Left renal pelvis (tissue), 4 donors: ENCODE data around the gene TGM5. TPM values are rescaled to one million over a fixed set of nuclear protein-coding genes. Genes with fewer than 3 reads are reported as not detected.
"Not testable (repeated sequence)": the region's sequence is repeated elsewhere in the genome, so short reads cannot be mapped to it uniquely, and the experiment has no call there.

Source experiments
- DNase-seq, 4 donors: peaks; one replicate each; pipeline ENCODE4 v3.0.0-alpha.2; 2013; ENCODE audit warnings: low read depth in 4 of 4, low spot score in 3 of 4
- polyA plus RNA-seq, 4 donors: library from polyadenylated mRNA; unstranded; fragments of 120-200 nt; gene quantifications; one replicate each; pipeline ENCODE4 v1.2.1, GENCODE V29; 2013; ENCODE audit not compliant: insufficient read length in 4 of 4

TGM5 gene
- polyA plus RNA-seq = not detected

- no peak for DNase-seq
These were observed at the start of gene TGM5 for GRCh38 chr15:43266834-43267233. TGM5 (minus strand) TSS chr15:43266928; CDS start chr15:43266849, 79 bp downstream.

DNA sequence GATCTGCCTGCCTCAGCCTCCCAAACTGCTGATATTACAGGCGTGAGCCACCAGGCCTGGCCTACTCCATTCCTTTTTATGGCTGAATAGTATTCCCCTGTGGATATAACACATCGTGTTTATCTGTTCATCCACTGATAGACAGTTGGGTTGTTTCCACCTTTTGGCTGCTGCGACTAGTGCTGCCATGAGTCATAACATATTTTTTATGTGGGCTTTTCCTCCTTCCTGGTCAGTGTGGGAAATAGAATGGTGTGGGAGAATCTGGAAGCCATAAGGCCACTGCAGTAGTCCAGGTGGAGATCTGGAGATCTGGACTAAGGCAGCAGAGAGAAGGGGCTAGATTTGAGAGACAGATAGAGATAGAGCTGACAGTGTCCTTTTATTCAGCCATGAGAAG, 47.4 kb upstream of the TGM5 start:
- no peak for DNase-seq

DNA sequence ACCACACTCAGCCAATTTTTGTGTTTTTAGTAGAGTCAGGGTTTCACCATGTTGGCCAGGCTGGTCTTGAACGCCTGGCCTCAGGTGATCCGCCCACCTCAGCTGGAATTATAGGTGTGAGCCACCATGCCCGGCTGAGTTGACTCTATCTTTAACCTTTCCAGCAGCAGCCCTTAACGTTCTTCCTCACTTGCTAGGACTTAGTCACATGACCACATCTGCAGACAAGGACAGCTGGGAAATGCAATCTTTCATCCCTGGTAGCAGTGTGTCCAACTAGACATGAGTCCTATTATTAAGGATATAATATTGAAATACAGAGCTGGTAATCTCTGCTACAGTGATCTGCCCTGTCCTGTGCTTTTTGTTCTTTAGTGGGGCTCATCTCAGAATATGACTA, 45.6 kb upstream of the TGM5 start:
- no peak for DNase-seq

- no peak for DNase-seq
These were observed 35.6 kb upstream of the TGM5 start, which contains the start of gene TGM7 for GRCh38 chr15:43302205-43302817. TGM7 (minus strand) TSS chr15:43302255.

- DNase-seq = no peak
These were observed 33.2 kb upstream of the TGM5 start for GRCh38 chr15:43299884-43300283.

GRCh38 chr15:43299411-43299810, 32.7 kb upstream of the TGM5 start:
- no peak for DNase-seq

DNA sequence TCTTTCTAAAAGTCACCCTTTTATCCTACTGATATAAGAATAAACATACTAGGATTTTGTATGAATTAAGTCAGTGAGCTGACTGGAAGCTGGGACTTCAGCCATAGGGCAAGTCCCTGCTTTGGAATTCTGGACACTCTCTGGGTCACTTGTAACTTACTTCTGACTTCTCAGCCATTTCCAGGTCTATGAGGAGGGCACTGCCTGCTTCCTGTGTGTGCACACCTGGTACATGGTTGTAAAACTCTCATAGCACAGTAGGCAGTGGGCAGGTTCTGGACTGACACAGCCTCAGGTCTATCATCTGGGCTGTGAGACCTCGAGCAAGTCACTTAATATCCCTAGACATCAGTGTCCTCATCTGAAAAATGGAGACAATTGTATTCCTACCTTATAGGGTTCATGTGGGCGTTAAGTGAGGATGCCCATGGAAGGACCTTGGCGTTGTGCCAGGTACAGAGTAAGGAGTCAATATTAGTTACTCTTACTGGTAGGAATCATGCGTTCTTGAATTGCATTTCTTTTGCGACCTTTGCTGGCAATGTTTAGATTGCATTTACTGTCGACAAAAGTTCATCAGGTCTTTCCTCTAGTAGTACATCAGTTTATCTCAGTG, 27.5 kb upstream of the TGM5 start:
- no peak for DNase-seq

GRCh38 chr15:43293432-43293831, 26.7 kb upstream of the TGM5 start:
- no peak for DNase-seq

DNA sequence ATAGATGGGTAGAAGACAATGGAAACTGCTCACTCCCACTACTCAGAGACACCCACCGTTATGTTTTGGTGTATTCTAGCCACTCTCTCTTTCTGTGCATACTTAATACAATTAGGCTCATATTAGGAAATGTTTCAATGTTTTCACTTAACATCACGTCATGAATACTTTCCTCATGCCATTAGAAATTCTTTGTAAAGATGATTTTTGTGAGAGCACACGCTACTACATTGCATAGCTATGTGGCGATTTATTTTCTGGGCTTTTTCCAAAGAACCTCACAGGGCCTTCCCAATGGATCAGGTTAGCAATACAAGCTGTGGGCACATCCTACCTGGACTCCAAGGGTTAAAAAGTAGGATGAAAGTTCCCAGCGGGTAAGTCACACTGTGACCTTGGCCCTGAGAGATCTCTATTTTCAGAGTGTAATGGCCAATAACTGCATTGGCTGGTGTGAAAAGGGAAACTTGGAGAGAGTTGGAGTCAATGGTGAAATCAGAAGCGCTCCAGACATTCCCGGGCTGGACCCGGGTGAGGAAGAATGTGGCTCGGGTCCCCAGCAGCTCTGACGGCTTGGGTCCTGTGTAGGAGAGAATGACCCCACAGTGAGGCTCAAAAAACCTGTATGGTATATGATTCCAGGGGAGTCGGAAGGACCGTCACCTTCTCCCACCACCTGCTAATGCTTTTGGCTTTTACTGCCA, 25.8 kb upstream of the TGM5 start:
- no peak for DNase-seq

GRCh38 chr15:43289656-43290055, 22.9 kb upstream of the TGM5 start:
- DNase-seq = not testable (repeated sequence)

DNA sequence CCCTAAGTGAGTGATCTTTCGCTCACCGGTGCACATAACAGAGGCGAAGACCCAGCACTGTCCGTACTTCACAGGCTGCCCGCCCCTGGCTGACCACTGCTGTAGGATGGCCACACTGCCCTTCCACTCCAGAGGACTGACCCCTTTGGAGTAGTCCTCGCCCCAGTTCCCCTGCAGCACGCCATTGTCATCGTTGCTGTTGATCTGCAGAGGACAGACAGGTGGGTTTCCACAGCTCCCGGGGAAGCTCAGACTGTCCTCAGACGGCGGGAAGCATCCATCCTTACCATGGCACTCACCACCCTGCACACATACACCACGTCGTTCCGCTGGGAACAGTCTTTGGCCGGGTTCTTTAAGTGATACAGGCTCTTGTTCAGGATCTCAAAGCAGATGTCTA, 20.5 kb upstream of the TGM5 start:
- DNase-seq = no peak

DNA sequence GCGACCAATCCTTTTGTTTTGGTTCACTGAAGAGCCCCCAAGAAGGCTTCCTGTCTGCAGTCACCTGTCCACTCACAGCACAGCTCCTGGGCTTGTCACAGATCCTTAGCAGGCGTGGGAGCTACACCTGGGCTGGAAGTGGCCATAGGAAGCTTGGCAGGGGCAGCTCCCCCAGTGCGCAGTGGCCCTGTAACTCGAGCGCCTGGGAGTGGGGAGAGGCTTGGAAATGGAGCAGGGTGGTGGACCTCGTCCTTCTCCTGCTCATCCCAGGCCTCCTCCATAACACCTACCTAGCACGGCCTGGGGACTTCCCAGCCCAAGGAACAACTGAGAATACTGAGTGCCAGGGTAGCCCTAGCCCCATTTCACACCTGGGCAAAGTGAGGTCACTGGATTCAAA, 19.3 kb upstream of the TGM5 start:
- DNase-seq = no peak

- DNase-seq = peak; percentile 12 to 37 (median 34)
These were observed 18.9 kb upstream of the TGM5 start for GRCh38 chr15:43285609-43286037.

- no peak for DNase-seq
These were observed 16.8 kb upstream of the TGM5 start for GRCh38 chr15:43283526-43283925.

GRCh38 chr15:43281926-43282602, 15.3 kb upstream of the TGM5 start:
- no peak for DNase-seq

DNA sequence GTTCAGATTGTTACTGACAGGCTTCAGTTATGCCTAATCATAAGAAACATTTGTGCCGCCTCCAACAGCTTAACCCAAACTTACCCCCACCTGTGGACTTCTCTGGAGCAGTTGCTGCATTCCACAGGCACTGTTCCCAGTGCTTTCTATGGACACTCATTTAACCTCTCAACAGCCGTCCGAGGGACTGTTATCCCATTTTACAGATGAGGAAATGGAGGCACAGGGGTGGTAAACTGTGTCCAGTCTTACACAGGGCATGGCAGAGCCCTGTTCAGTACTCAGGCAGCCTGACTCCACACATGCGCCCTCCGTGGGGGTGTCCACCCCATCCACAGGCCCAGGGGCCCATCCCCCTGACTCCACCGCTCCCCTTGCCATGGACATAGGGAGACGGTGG, 14.3 kb upstream of the TGM5 start:
- DNase-seq = no peak

- DNase-seq = no peak
These were observed 12.8 kb upstream of the TGM5 start for GRCh38 chr15:43279496-43279895.

- no peak for DNase-seq
These were observed 12.1 kb upstream of the TGM5 start for GRCh38 chr15:43278869-43279268.

GRCh38 chr15:43277901-43278300, 11.2 kb upstream of the TGM5 start:
- no peak for DNase-seq

DNA sequence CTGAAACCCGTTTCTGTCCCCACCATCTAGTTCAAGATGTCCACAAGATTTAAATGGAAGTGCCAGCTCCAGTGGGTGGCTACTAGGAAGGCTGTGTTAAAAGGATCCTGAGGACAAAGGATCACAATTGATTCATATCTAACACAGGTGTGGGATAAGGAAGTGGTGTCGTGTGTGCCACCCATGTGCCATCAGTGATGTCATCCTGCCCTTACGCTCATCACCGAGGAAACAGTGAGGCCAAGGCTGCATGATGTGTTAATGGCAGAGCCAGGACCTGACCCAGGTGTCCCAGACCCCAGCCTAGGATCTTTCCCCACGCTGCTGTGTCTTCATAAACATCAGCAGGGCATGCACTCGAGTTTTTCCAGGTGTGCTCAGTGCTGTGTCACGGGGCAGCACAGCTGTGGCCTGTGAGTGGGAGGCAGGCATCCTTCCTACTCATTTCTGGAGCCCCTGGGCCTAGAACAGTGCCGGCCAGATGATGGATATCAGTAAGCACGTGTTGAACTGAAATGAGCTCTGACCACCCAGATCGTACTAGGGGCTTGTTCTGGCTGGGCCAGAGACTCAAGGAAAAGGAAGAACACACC, 10.6 kb upstream of the TGM5 start:
- no peak for DNase-seq
